ENCODE results near the gene ZNF691.
A peak's percentile ranks its signal among the peaks of the same experiment; 100 is the strongest.
"Not testable (repeated sequence)": the region's sequence is repeated elsewhere in the genome, so short reads cannot be mapped to it uniquely, and the experiment has no call there.

The ZNF691 gene

GRCh38 chr1:42853116-42853884 is 6.9 kb downstream of the ZNF691 start:
- DNase-seq (ENCODE audit: low read depth): no peak
- TF ChIP-seq, protein P1, sequence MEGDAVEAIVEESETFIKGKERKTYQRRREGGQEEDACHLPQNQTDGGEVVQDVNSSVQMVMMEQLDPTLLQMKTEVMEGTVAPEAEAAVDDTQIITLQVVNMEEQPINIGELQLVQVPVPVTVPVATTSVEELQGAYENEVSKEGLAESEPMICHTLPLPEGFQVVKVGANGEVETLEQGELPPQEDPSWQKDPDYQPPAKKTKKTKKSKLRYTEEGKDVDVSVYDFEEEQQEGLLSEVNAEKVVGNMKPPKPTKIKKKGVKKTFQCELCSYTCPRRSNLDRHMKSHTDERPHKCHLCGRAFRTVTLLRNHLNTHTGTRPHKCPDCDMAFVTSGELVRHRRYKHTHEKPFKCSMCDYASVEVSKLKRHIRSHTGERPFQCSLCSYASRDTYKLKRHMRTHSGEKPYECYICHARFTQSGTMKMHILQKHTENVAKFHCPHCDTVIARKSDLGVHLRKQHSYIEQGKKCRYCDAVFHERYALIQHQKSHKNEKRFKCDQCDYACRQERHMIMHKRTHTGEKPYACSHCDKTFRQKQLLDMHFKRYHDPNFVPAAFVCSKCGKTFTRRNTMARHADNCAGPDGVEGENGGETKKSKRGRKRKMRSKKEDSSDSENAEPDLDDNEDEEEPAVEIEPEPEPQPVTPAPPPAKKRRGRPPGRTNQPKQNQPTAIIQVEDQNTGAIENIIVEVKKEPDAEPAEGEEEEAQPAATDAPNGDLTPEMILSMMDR (conservative IDR thresholded peaks at IDR 0.05; ENCODE audit: control insufficient read depth, insufficient read depth, low read depth, low read length): no peak
- H3K4me3 ChIP-seq (ENCODE audit: control insufficient read depth, low read depth, low read length): no peak overlapping the region

DNA sequence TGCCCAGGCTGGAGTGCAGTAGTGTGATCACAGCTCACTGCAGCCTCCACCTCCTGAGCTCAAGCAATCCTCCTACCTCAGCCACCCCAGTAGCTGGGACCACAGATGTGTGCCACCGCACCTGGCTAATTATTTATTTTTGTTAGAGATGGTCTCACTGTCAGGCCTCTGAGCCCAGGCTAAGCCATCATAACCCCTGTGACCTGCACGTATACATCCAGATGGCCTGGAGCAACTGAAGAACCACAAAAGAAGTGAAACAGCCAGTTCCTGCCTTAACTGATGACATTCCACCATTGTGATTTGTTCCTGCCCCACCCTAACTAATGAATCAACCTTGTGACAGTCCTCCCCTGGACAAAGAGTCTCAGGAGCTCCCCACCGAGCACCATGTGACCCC is 10.1 kb downstream of the ZNF691 start:
- not testable (repeated sequence) for DNase-seq (ENCODE audit: low read depth); H3K4me3 ChIP-seq (ENCODE audit: control insufficient read depth, low read depth, low read length)

- DNase-seq (ENCODE audit: low read depth); H3K4me3 ChIP-seq (ENCODE audit: control insufficient read depth, low read depth, low read length): not testable (repeated sequence)
Observed at GRCh38 chr1:42859366-42859765, 13.0 kb downstream of the ZNF691 start.

DNA sequence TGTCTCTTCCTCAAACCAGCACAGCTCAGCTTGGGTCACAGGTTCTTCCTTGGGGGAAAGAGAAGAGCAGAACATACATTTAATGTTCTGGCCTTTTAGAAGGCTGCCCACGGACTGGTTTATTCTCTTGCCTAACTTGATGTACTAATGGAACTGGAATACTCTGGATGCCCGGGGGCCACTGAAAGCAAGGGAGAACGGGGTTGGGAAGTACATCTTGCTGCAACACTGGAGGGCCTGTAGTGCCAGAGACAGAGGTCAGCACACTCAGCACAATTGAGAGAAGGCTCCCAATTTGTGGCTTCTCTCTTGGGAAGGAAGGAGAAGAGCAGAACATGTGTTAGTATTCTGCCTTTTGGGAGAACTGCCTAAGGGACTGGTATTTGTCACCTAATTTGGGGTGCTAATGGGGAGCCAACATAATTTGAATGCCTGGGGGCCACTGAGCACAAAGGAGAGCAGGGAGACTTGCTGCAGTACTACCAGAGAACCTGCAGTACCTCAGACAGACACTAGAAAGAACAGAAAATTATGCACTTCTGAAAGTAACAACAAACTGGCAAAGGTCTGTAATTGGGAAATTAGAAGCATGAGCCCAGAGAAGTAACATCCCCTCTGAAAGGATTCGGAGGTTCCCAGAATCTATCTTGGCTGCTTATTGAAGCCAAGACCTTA is 14.1 kb downstream of the ZNF691 start:
- no peak overlapping the region for H3K4me3 ChIP-seq (ENCODE audit: control insufficient read depth, low read depth, low read length)
- no peak for DNase-seq (ENCODE audit: low read depth)
- TF ChIP-seq, protein P1 (conservative IDR thresholded peaks at IDR 0.05; ENCODE audit: control insufficient read depth, insufficient read depth, low read depth, low read length): peak; percentile 4

GRCh38 chr1:42861014-42861399 is 14.6 kb downstream of the ZNF691 start:
- no peak for DNase-seq (ENCODE audit: low read depth)
- no peak overlapping the region for H3K4me3 ChIP-seq (ENCODE audit: control insufficient read depth, low read depth, low read length)
- TF ChIP-seq, protein P1 (conservative IDR thresholded peaks at IDR 0.05; ENCODE audit: control insufficient read depth, insufficient read depth, low read depth, low read length): no peak

GRCh38 chr1:42866549-42866948 is 20.1 kb downstream of the ZNF691 start:
- no peak for DNase-seq (ENCODE audit: low read depth)
- no peak overlapping the region for H3K4me3 ChIP-seq (ENCODE audit: control insufficient read depth, low read depth, low read length)
- TF ChIP-seq, protein P1 (conservative IDR thresholded peaks at IDR 0.05; ENCODE audit: control insufficient read depth, insufficient read depth, low read depth, low read length): no peak

DNA sequence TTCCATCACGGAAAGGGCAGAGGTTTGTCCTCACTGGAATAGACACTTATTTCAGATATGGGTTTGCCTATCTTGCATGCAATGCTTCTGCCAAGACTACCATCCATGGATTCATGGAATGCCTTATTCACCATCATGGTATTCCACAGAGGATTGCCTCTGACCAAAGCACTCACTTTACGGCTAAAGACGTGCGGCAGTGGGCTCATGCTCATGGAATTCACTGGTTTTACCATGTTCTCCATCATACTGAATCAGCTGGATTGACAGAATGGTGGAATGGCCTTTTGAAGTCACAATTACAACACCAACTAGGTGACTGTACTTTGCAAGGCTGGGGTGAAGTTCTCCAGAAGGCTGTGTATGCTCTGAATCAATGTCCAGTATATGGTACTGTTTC is 22.1 kb downstream of the ZNF691 start:
- H3K4me3 ChIP-seq (ENCODE audit: control insufficient read depth, low read depth, low read length): not testable (repeated sequence)
- peak; percentile 25 for DNase-seq (ENCODE audit: low read depth)

DNA sequence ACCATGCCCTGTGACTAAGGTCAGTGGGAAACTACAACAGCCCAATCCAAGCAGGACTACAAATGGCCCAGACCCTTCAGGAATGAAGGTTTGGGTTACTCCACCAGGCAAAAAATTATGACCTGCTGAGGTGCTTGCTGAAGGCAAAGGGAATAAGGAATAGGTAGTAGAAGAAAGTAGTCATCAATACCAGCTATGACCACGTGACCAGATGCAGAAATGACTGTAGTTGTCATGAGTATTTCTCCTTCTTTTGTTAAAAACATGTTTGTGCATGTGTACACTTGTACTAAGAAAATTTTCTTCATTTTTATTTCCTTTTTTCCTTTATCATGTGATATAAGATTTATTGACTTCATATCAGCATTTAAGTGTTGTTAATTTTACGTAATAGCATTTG is 22.8 kb downstream of the ZNF691 start:
- H3K4me3 ChIP-seq (ENCODE audit: control insufficient read depth, low read depth, low read length); DNase-seq (ENCODE audit: low read depth): not testable (repeated sequence)

- H3K4me3 ChIP-seq (ENCODE audit: control insufficient read depth, low read depth, low read length); DNase-seq (ENCODE audit: low read depth): not testable (repeated sequence)
Observed at GRCh38 chr1:42869751-42870150, 23.3 kb downstream of the ZNF691 start.

- H3K4me3 ChIP-seq (ENCODE audit: control insufficient read depth, low read depth, low read length); DNase-seq (ENCODE audit: low read depth): not testable (repeated sequence)
Observed at GRCh38 chr1:42873108-42873507, 26.7 kb downstream of the ZNF691 start.
